Neural progenitor cell (in vitro differentiated cells): ENCODE data around the gene RTN4IP1. TPM values are rescaled to one million over a fixed set of nuclear protein-coding genes. Genes with fewer than 3 reads are reported as not detected.

Experiments used
- DNase-seq: peaks from one replicate; pipeline ENCODE4 v3.0.0-alpha.2; 2016; ENCODE audit warnings: low spot score
- H2AFZ ChIP-seq: fragments of 200-600 bp; sonication (generic); replicated peaks from 2 replicates; pipeline ENCODE4 v1.6.1; 2016; ENCODE audit warnings: antibody characterized with exemption
- H3F3A ChIP-seq: fragments of 200-600 bp; sonication (generic); 2 replicates; pipeline ENCODE4 v1.6.1; 2016; ENCODE audit warnings: antibody characterized with exemption, low read depth
- H3K27ac ChIP-seq: fragments of 200-600 bp; sonication (generic); 2 replicates; pipeline ENCODE4 v1.5.1; 2016; ENCODE audit warnings: mild to moderate bottlenecking
- H3K27me3 ChIP-seq: fragments of 200-600 bp; sonication (generic); 2 replicates; pipeline ENCODE4 v1.6.1; 2016; ENCODE audit warnings: mild to moderate bottlenecking, moderate library complexity
- H3K36me3 ChIP-seq: fragments of 200-600 bp; sonication (generic); 2 replicates; pipeline ENCODE4 v1.5.1; 2016
- H3K4me1 ChIP-seq: fragments of 200-600 bp; sonication (generic); 2 replicates; pipeline ENCODE4 v1.6.1; 2016; ENCODE audit warnings: mixed run types
- H3K4me2 ChIP-seq: fragments of 200-600 bp; sonication (generic); 2 replicates; pipeline ENCODE4 v1.6.1; 2016
- H3K4me3 ChIP-seq: fragments of 200-600 bp; sonication (generic); 2 replicates; pipeline ENCODE4 v1.5.1; 2016
- H3K79me2 ChIP-seq: fragments of 200-600 bp; sonication (generic); 2 replicates; pipeline ENCODE4 v1.6.1; 2016; ENCODE audit warnings: low read depth
- H3K9ac ChIP-seq: fragments of 200-600 bp; sonication (generic); 2 replicates; pipeline ENCODE4 v1.6.1; 2016
- H3K9me3 ChIP-seq: fragments of 200-600 bp; sonication (generic); 2 replicates; pipeline ENCODE4 v1.5.1; 2016; ENCODE audit warnings: low read depth
- H4K20me1 ChIP-seq: fragments of 200-600 bp; sonication (generic); 2 replicates; pipeline ENCODE4 v1.6.1; 2016; ENCODE audit warnings: low read depth
- H3K27ac Mint-ChIP-seq: 3 replicates; pipeline ENCODE4 v1.8.0; 2021; ENCODE audit warnings: mixed read lengths
- H3K27me3 Mint-ChIP-seq: 2 replicates; pipeline ENCODE4 v1.8.0; 2022; ENCODE audit warnings: low read depth, mild to moderate bottlenecking, inconsistent platforms, moderate library complexity, mixed read lengths; ENCODE audit not compliant: insufficient read depth
- H3K36me3 Mint-ChIP-seq: 3 replicates; pipeline ENCODE4 v1.8.0; 2021; ENCODE audit warnings: mixed read lengths
- H3K4me1 Mint-ChIP-seq: 3 replicates; pipeline ENCODE4 v1.8.0; 2021; ENCODE audit warnings: mixed read lengths
- H3K4me3 Mint-ChIP-seq: 3 replicates; pipeline ENCODE4 v1.8.0; 2021; ENCODE audit warnings: mild to moderate bottlenecking, moderate library complexity, mixed read lengths
- H3K9me3 Mint-ChIP-seq: 3 replicates; pipeline ENCODE4 v1.8.0; 2020; ENCODE audit warnings: mixed read lengths
- CTCF ChIP-seq: fragments of 200-600 bp; sonication (generic); IDR thresholded peaks from 2 replicates; pipeline ENCODE4 v1.5.1; 2017; ENCODE audit warnings: antibody characterized with exemption, mild to moderate bottlenecking
- EZH2 ChIP-seq: fragments of 200-600 bp; sonication (generic); IDR thresholded peaks from 2 replicates; pipeline ENCODE4 v1.6.1; 2017; ENCODE audit warnings: antibody characterized with exemption, mild to moderate bottlenecking, moderate library complexity
- EZH2phosphoT487 ChIP-seq: fragments of 200-600 bp; sonication (generic); IDR thresholded peaks from 2 replicates; pipeline ENCODE4 v1.6.1; 2017; ENCODE audit warnings: antibody characterized with exemption
- total RNA-seq: library from RNA; depleted of rRNA; stranded (reverse); fragments of >200 nt; gene quantifications from 2 replicates; pipeline ENCODE4 v1.2.3, GENCODE V29; 2015; ENCODE audit warnings: low replicate concordance

RTN4IP1 gene
- total RNA-seq, 1 donor from 2014 or later = 10.2 TPM

GRCh38 chr6:106658469-106658868 lies 29.2 kb upstream of the RTN4IP1 start:
- no peaks in the 10 kb centered on the region for H3K4me1 Mint-ChIP-seq
- no peaks in the 10 kb centered on the region for H3K4me1 ChIP-seq
- H3K36me3 ChIP-seq = peaks cover 27% of the 10 kb centered on the region
- no peak overlapping the region for H3K27ac Mint-ChIP-seq
- peaks cover 54% of the 10 kb centered on the region for H3K36me3 Mint-ChIP-seq
- no peak overlapping the region for H3K9ac ChIP-seq
- no peak overlapping the region for H2AFZ ChIP-seq
- TF ChIP-seq EZH2phosphoT487 = no peak
- TF ChIP-seq CTCF = no peak
- TF ChIP-seq EZH2 = no peak
- no peaks in the 10 kb centered on the region for H4K20me1 ChIP-seq
- H3K79me2 ChIP-seq = no peaks in the 10 kb centered on the region
- H3K4me2 ChIP-seq = no peak overlapping the region
- H3K27ac ChIP-seq = no peak overlapping the region
- no peak overlapping the region for H3K4me3 ChIP-seq
- peaks cover 7% of the 10 kb centered on the region for H3K9me3 ChIP-seq
- DNase-seq = no peak
- peaks cover 26% of the 10 kb centered on the region for H3K9me3 Mint-ChIP-seq
- H3K27me3 Mint-ChIP-seq = peaks cover 2% of the 10 kb centered on the region
- no peaks in the 10 kb centered on the region for H3K27me3 ChIP-seq
- H3F3A ChIP-seq = no peaks in the 10 kb centered on the region
- H3K4me3 Mint-ChIP-seq = no peak overlapping the region

- Mint-ChIP-seq H3K27ac (no peak overlapping the region), H3K4me1 (no peaks in the 10 kb centered on the region), H3K4me3 (no peak overlapping the region), H3K9me3 (no peaks in the 10 kb centered on the region), H3K27me3 (peaks cover 3% of the 10 kb centered on the region), H3K36me3 (peaks cover 30% of the 10 kb centered on the region)
- H3F3A ChIP-seq = no peaks in the 10 kb centered on the region
- no peak overlapping the region for H3K4me2 ChIP-seq
- H3K36me3 ChIP-seq = peaks cover 5% of the 10 kb centered on the region
- no peaks in the 10 kb centered on the region for H3K79me2 ChIP-seq
- H3K4me3 ChIP-seq = no peak overlapping the region
- H3K4me1 ChIP-seq = no peaks in the 10 kb centered on the region
- TF ChIP-seq CTCF = no peak
- no peak for TF ChIP-seq EZH2phosphoT487
- TF ChIP-seq EZH2 = no peak
- no peak overlapping the region for H2AFZ ChIP-seq
- DNase-seq = no peak
- no peak overlapping the region for H3K9ac ChIP-seq
- no peaks in the 10 kb centered on the region for H3K9me3 ChIP-seq
- no peaks in the 10 kb centered on the region for H4K20me1 ChIP-seq
- H3K27me3 ChIP-seq = no peaks in the 10 kb centered on the region
- no peak overlapping the region for H3K27ac ChIP-seq
Observed at GRCh38 chr6:106648651-106649308, 19.5 kb upstream of the RTN4IP1 start.

GRCh38 chr6:106643061-106643460 lies 13.8 kb upstream of the RTN4IP1 start:
- no peak overlapping the region for H2AFZ ChIP-seq
- peaks cover 18% of the 10 kb centered on the region for H3K79me2 ChIP-seq
- H3K36me3 ChIP-seq = no peaks in the 10 kb centered on the region
- H3K9ac ChIP-seq = no peak overlapping the region
- H3K27ac Mint-ChIP-seq = no peak overlapping the region
- no peak overlapping the region for H3K4me3 ChIP-seq
- no peaks in the 10 kb centered on the region for H3K27me3 ChIP-seq
- no peaks in the 10 kb centered on the region for H3K4me1 Mint-ChIP-seq
- peaks cover 34% of the 10 kb centered on the region for H3K36me3 Mint-ChIP-seq
- no peaks in the 10 kb centered on the region for H3K9me3 ChIP-seq
- no peaks in the 10 kb centered on the region for H3K9me3 Mint-ChIP-seq
- no peaks in the 10 kb centered on the region for H3K4me1 ChIP-seq
- DNase-seq = no peak
- no peaks in the 10 kb centered on the region for H4K20me1 ChIP-seq
- H3K4me3 Mint-ChIP-seq = no peak overlapping the region
- peaks cover 3% of the 10 kb centered on the region for H3K27me3 Mint-ChIP-seq
- H3F3A ChIP-seq = no peaks in the 10 kb centered on the region
- no peak overlapping the region for H3K4me2 ChIP-seq
- TF ChIP-seq CTCF (no peak), EZH2 (no peak), EZH2phosphoT487 (no peak)
- no peak overlapping the region for H3K27ac ChIP-seq
